Suprapubic skin (tissue), 4 donors: Measurements from ENCODE around the gene PRR35. TPM values are rescaled to one million over a fixed set of nuclear protein-coding genes. Genes with fewer than 3 reads are reported as not detected.

ENCODE experiments used
- DNase-seq, 2 donors: peaks; one replicate each; pipeline ENCODE4 v3.0.0-alpha.2; 2019; ENCODE audit warnings: low spot score in 2 of 2
- H3K27ac ChIP-seq: fragments of 200-600 bp; sonication (generic); one replicate; pipeline ENCODE4 v1.5.1; 2019
- H3K27me3 ChIP-seq: fragments of 200-600 bp; sonication (generic); one replicate; pipeline ENCODE4 v1.5.1; 2019
- H3K36me3 ChIP-seq: fragments of 200-600 bp; sonication (generic); one replicate; pipeline ENCODE4 v1.5.1; 2019
- H3K4me1 ChIP-seq: fragments of 200-600 bp; sonication (generic); one replicate; pipeline ENCODE4 v1.5.1; 2019
- H3K4me3 ChIP-seq: fragments of 200-600 bp; sonication (generic); one replicate; pipeline ENCODE4 v1.5.1; 2019; ENCODE audit warnings: mild to moderate bottlenecking
- H3K9me3 ChIP-seq: fragments of 200-600 bp; sonication (generic); one replicate; pipeline ENCODE4 v1.5.1; 2019
- EP300 ChIP-seq: sonication (generic); formaldehyde crosslinking; IDR thresholded peaks from one replicate; pipeline ENCODE4 v1.6.1; 2017; ENCODE audit warnings: antibody characterized with exemption
- POLR2A ChIP-seq, 2 donors: fragments of 450-650 bp; IDR thresholded peaks; one replicate each; pipeline ENCODE4 v1.6.1; 2017; ENCODE audit warnings: antibody characterized with exemption in 2 of 2, mild to moderate bottlenecking in 2 of 2, moderate library complexity in 2 of 2
- POLR2AphosphoS5 ChIP-seq, 3 donors: sonication (generic); formaldehyde crosslinking; IDR thresholded peaks; one replicate each; pipeline ENCODE4 v1.6.1; 2017; ENCODE audit warnings: antibody characterized with exemption in 3 of 3
- WGBS: methylation state at CpG from one replicate; pipeline ENCODE4 v1.1.5; 2018; 5-methylcytosine and 5-hydroxymethylcytosine counted together
- total RNA-seq, 4 donors: library from RNA; depleted of rRNA; stranded (reverse); fragments of >200 nt; gene quantifications; one replicate each; pipeline ENCODE4 v1.1.0, GENCODE V29; 2016
- TF ChIP-seq, protein P1 (sequence below), 2 donors: fragments of 200-600 bp in 1 of 2; fragments of 450-650 bp in 1 of 2; sonication (generic) in 1 of 2; IDR thresholded peaks; one replicate each; pipeline ENCODE4 v1.5.1; 2016 to 2019; ENCODE audit warnings: antibody characterized with exemption in 2 of 2, mild to moderate bottlenecking in 1 of 2, moderate library complexity in 1 of 2

The PRR35 gene
- total RNA-seq, 4 donors from 2014 or later: not detected

- H3K9me3 ChIP-seq: no peaks in the 10 kb centered on the region
- no peaks in the 10 kb centered on the region for H3K27me3 ChIP-seq
- 54% methylated on average over 17 of the region's 34 CpGs for WGBS
- TF ChIP-seq, protein P1, sequence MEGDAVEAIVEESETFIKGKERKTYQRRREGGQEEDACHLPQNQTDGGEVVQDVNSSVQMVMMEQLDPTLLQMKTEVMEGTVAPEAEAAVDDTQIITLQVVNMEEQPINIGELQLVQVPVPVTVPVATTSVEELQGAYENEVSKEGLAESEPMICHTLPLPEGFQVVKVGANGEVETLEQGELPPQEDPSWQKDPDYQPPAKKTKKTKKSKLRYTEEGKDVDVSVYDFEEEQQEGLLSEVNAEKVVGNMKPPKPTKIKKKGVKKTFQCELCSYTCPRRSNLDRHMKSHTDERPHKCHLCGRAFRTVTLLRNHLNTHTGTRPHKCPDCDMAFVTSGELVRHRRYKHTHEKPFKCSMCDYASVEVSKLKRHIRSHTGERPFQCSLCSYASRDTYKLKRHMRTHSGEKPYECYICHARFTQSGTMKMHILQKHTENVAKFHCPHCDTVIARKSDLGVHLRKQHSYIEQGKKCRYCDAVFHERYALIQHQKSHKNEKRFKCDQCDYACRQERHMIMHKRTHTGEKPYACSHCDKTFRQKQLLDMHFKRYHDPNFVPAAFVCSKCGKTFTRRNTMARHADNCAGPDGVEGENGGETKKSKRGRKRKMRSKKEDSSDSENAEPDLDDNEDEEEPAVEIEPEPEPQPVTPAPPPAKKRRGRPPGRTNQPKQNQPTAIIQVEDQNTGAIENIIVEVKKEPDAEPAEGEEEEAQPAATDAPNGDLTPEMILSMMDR (IDR thresholded peaks at IDR 0.05): peak; percentile 22 to 73
- no peak for TF ChIP-seq POLR2A (IDR thresholded peaks at IDR 0.05)
- no peak for TF ChIP-seq EP300
- no peak for TF ChIP-seq POLR2AphosphoS5 (IDR thresholded peaks at IDR 0.05)
- H3K4me1 ChIP-seq: peaks cover 10% of the 10 kb centered on the region
- peaks cover 37% of the 10 kb centered on the region for H3K36me3 ChIP-seq
- H3K27ac ChIP-seq: no peak overlapping the region
- no peak for DNase-seq
- no peak overlapping the region for H3K4me3 ChIP-seq
These were observed 18.7 kb downstream of the PRR35 start for GRCh38 chr16:578870-579405.

GRCh38 chr16:580141-580945, 20.1 kb downstream of the PRR35 start:
- Histone ChIP-seq H3K27ac (no peak overlapping the region), H3K9me3 (no peaks in the 10 kb centered on the region), H3K36me3 (peaks cover 22% of the 10 kb centered on the region), H3K4me3 (no peak overlapping the region), H3K27me3 (no peaks in the 10 kb centered on the region), H3K4me1 (peaks cover 16% of the 10 kb centered on the region)
- 71% methylated on average over 9 of the region's 27 CpGs for WGBS
- DNase-seq: no peak
- TF ChIP-seq POLR2A (IDR thresholded peaks at IDR 0.05) (no peak), EP300 (no peak), POLR2AphosphoS5 (IDR thresholded peaks at IDR 0.05) (no peak)
- TF ChIP-seq, protein P1 (IDR thresholded peaks at IDR 0.05): no peak

DNA sequence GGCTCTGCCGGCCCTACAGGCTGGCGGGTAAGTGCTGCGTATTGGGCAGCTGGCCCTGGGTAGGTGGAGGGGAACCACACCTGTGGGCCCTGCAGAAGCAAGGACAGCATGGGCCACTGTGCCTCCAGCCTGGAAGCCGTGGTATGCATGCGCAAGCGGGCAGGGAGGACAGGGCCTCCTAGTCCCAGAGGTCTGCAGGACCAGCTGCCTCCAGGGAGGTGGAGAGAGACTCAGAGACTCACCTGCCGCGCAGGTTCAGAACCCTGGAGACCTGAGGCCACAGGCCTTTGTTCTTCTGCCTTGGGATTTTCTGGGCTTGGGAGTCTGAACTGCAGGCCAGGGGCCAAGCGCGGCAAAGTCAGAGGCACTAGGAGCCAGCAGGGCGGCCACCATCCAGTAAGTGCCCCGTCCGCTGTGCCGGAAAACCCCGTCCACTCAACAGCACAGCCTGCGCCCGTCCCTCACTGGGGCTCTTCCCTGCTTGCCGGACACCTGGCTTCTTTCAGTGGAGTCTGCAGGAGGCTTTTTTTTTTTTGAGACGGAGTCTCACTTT, 20.8 kb downstream of the PRR35 start:
- Histone ChIP-seq H3K4me3 (no peak overlapping the region), H3K27me3 (no peaks in the 10 kb centered on the region), H3K4me1 (peaks cover 16% of the 10 kb centered on the region), H3K36me3 (peaks cover 16% of the 10 kb centered on the region), H3K9me3 (no peaks in the 10 kb centered on the region), H3K27ac (no peak overlapping the region)
- 95% methylated on average over 14 of the region's 19 CpGs for WGBS
- TF ChIP-seq POLR2AphosphoS5 (IDR thresholded peaks at IDR 0.05): no peak
- TF ChIP-seq EP300: no peak
- no peak for TF ChIP-seq POLR2A (IDR thresholded peaks at IDR 0.05)
- TF ChIP-seq, protein P1 (IDR thresholded peaks at IDR 0.05): no peak
- DNase-seq: no peak

GRCh38 chr16:582218-582613, 22.0 kb downstream of the PRR35 start:
- no CpG with 5 or more reads among the region's 18 CpGs for WGBS
- H3K27ac ChIP-seq: no peak overlapping the region
- TF ChIP-seq POLR2A (IDR thresholded peaks at IDR 0.05) (no peak), EP300 (no peak), POLR2AphosphoS5 (IDR thresholded peaks at IDR 0.05) (no peak)
- TF ChIP-seq, protein P1 (IDR thresholded peaks at IDR 0.05): no peak

More at GRCh38 chr16:582218-582613, 22.0 kb downstream of the PRR35 start:
- Histone ChIP-seq H3K9me3 (no peaks in the 10 kb centered on the region), H3K36me3 (peaks cover 15% of the 10 kb centered on the region), H3K27me3 (no peaks in the 10 kb centered on the region), H3K4me3 (no peak overlapping the region), H3K4me1 (peaks cover 24% of the 10 kb centered on the region)
- DNase-seq: no peak
